T-helper 2 cell treated with Interferon-gamma antibody and Interleukin-4, amounts not matched to agents 5 μg/mL and 100 μg/mL, for 36 hours (primary cell): ENCODE results near the gene AMFR.

Experiments used
- DNase-seq: peaks from one replicate; pipeline ENCODE4 v3.0.0; 2021; ENCODE audit warnings: low spot score
- H3K27ac Mint-ChIP-seq: one replicate; pipeline ENCODE4 v1.8.0; 2021; ENCODE audit warnings: mild to moderate bottlenecking, mixed read lengths
- H3K27me3 Mint-ChIP-seq: one replicate; pipeline ENCODE4 v1.8.0; 2021; ENCODE audit warnings: low read depth, mixed read lengths
- H3K36me3 Mint-ChIP-seq: one replicate; pipeline ENCODE4 v1.8.0; 2021; ENCODE audit warnings: low read depth, mixed read lengths
- H3K4me1 Mint-ChIP-seq: one replicate; pipeline ENCODE4 v1.8.0; 2021; ENCODE audit warnings: low read depth, mixed read lengths
- H3K4me3 Mint-ChIP-seq: one replicate; pipeline ENCODE4 v1.8.0; 2022; ENCODE audit warnings: mild to moderate bottlenecking, moderate library complexity, mixed read lengths
- H3K9me3 Mint-ChIP-seq: one replicate; pipeline ENCODE4 v1.8.0; 2021; ENCODE audit warnings: mixed read lengths

Gene AMFR

DNA sequence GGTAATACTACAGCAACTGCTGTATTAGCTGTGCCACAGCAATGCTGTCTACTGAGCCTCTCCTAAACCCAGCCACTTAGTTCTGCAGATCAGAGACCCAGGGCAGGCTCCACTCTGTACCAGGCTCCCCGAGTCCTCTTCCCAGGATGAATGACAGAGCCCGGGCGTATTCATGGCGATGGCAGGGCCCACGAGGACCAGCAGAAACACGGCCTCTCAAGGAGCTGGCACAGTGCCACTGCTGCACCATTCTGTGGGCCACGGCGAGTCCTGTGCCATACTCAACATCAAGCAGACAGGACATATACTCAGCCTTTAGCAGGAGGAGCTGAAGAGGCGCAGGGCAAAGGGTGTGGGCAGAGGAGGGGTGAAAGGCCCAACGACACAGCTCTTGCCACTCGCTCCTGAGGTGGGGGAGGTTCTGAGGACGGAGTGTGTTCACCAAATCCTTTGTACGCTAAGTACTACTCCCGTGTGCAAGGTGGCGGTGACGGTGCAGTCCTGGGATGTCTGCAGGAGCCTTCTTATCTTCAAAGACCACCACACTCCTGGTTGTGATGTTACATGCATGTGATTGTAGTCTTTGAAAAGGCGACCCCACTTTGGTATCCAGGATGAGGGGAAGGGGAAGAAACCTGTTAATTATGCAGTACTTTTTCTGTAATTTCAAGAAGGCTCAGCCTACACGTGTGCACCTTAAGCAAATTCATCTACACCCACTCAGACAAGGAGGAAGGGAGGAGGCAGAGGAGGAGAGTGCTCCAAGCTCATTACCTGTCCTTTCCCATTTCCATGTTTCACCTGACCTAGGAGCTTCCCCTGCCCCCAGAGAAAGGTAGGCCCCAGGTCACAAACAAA lies 98.0 kb downstream of the AMFR start:
- no peak for DNase-seq
- H3K36me3 Mint-ChIP-seq: no peaks in the 10 kb centered on the region
- no peak overlapping the region for H3K27ac Mint-ChIP-seq
- no peaks in the 10 kb centered on the region for H3K9me3 Mint-ChIP-seq
- H3K4me3 Mint-ChIP-seq: no peak overlapping the region
- H3K4me1 Mint-ChIP-seq: no peaks in the 10 kb centered on the region
- H3K27me3 Mint-ChIP-seq: no peaks in the 10 kb centered on the region

DNA sequence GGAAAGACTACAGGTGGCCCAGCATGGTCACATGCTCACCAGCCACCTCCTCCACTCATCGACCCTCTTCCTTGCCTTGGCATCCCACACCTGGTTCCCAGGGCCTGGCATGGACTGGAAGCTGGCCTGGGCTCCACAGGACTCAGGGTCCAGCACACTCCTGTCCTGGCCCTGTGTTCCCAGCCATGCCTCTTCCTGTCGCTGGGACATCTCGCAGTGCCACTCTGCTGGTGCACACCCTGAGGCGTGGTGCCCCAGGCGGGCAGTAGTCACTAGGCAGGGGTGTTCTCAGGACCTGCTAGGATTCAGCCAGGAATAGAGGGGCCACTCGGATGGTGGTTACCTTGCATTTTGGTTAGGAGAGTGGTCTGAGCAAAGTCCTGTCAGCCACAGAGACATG lies 99.4 kb downstream of the AMFR start:
- no peaks in the 10 kb centered on the region for H3K9me3 Mint-ChIP-seq
- no peak overlapping the region for H3K27ac Mint-ChIP-seq
- H3K36me3 Mint-ChIP-seq: no peaks in the 10 kb centered on the region
- no peaks in the 10 kb centered on the region for H3K4me1 Mint-ChIP-seq
- DNase-seq: no peak
- H3K27me3 Mint-ChIP-seq: no peaks in the 10 kb centered on the region
- no peak overlapping the region for H3K4me3 Mint-ChIP-seq

DNA sequence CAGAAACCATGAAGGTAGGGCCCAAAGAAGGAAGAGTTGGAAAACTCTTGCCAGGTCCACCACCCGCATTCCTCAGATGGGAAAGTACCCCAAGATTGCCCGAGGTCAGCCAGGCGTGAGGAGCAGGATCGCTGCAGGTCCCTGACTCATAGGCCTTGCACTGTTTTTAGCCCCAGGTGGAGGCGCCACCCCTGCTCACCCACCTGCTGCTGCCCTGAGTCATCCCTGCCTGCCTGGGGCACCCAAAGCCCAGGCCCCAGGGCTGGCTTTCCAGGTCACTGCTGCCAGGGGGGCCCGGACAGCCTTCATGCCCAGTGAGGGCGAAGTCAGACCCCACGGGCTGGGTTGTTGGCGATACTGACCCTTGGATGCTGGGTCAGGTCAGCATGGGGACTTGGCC lies 100.9 kb downstream of the AMFR start:
- H3K4me1 Mint-ChIP-seq: no peaks in the 10 kb centered on the region
- H3K27ac Mint-ChIP-seq: no peak overlapping the region
- no peak overlapping the region for H3K4me3 Mint-ChIP-seq
- no peak for DNase-seq
- no peaks in the 10 kb centered on the region for H3K9me3 Mint-ChIP-seq
- no peaks in the 10 kb centered on the region for H3K27me3 Mint-ChIP-seq
- H3K36me3 Mint-ChIP-seq: no peaks in the 10 kb centered on the region

- H3K36me3 Mint-ChIP-seq: no peaks in the 10 kb centered on the region
- no peaks in the 10 kb centered on the region for H3K9me3 Mint-ChIP-seq
- no peak overlapping the region for H3K4me3 Mint-ChIP-seq
- H3K27me3 Mint-ChIP-seq: peaks cover 5% of the 10 kb centered on the region
- no peak for DNase-seq
- H3K27ac Mint-ChIP-seq: no peak overlapping the region
- H3K4me1 Mint-ChIP-seq: no peaks in the 10 kb centered on the region
Measured at GRCh38 chr16:56321571-56321970, 103.8 kb downstream of the AMFR start.

DNA sequence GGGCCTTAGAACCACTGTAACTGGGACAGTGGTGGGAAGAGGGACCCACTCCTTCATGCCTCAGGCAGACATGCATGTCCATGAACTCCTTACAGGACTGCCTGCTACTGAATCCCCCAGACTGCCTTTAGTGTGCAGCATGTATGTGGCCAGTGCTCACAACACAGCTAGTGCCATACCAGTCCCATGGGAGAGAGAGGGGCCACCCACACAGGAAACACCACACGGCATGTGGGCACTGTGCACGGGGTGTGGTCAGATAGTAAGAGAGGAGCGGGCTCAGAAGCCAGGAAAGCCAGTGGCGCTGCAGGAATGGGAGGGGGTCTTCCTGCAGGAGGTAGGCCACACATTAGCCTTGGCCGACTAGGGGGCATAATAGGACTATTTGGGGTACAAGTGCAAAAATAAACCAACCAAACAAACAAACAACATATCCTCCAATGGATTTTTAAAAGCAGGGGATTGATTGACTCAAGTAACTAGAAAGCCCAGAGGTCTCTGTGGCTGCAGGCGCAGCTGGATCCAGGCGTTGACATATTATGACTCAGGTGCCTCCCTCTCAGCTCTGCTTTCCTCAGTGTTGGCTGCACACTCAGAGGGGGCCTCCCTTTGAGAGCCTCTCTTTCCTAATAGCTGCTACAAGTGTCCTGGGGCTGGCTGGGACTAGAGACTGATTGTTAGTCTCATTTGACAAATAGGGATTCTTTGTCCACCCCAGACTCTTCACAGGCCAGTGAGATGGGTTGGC lies 104.4 kb downstream of the AMFR start:
- Mint-ChIP-seq H3K9me3 (no peaks in the 10 kb centered on the region), H3K27ac (no peak overlapping the region), H3K36me3 (no peaks in the 10 kb centered on the region), H3K4me3 (no peak overlapping the region), H3K27me3 (peaks cover 5% of the 10 kb centered on the region), H3K4me1 (no peaks in the 10 kb centered on the region)
- DNase-seq: no peak

- Mint-ChIP-seq H3K27ac (no peak overlapping the region), H3K36me3 (no peaks in the 10 kb centered on the region), H3K9me3 (no peaks in the 10 kb centered on the region), H3K4me3 (no peak overlapping the region), H3K27me3 (peaks cover 5% of the 10 kb centered on the region), H3K4me1 (no peaks in the 10 kb centered on the region)
- no peak for DNase-seq
Measured at GRCh38 chr16:56320056-56320455, 105.3 kb downstream of the AMFR start.

GRCh38 chr16:56319376-56319775 lies 106.0 kb downstream of the AMFR start:
- Mint-ChIP-seq H3K9me3 (no peaks in the 10 kb centered on the region), H3K27ac (no peak overlapping the region), H3K36me3 (no peaks in the 10 kb centered on the region), H3K27me3 (peaks cover 5% of the 10 kb centered on the region), H3K4me1 (no peaks in the 10 kb centered on the region), H3K4me3 (no peak overlapping the region)
- DNase-seq: no peak

DNA sequence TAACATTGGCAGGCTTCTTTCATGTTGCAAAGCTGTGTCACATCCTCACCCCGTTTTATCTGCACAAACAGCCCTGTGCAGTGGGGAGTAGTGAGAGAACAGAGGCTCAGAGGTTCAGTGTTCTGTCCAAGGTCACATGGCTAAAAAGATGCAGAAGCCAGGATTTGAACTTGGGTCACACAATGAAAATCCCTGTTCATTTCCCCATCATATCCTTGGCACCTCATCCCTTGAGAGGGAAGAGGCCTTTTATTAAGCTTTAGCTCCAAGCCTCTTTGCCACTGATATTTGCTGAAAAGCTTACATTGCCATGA lies 106.6 kb downstream of the AMFR start:
- H3K4me3 Mint-ChIP-seq: no peak overlapping the region
- no peaks in the 10 kb centered on the region for H3K4me1 Mint-ChIP-seq
- H3K36me3 Mint-ChIP-seq: no peaks in the 10 kb centered on the region
- no peaks in the 10 kb centered on the region for H3K9me3 Mint-ChIP-seq
- H3K27me3 Mint-ChIP-seq: peaks cover 5% of the 10 kb centered on the region
- DNase-seq: no peak
- H3K27ac Mint-ChIP-seq: no peak overlapping the region

DNA sequence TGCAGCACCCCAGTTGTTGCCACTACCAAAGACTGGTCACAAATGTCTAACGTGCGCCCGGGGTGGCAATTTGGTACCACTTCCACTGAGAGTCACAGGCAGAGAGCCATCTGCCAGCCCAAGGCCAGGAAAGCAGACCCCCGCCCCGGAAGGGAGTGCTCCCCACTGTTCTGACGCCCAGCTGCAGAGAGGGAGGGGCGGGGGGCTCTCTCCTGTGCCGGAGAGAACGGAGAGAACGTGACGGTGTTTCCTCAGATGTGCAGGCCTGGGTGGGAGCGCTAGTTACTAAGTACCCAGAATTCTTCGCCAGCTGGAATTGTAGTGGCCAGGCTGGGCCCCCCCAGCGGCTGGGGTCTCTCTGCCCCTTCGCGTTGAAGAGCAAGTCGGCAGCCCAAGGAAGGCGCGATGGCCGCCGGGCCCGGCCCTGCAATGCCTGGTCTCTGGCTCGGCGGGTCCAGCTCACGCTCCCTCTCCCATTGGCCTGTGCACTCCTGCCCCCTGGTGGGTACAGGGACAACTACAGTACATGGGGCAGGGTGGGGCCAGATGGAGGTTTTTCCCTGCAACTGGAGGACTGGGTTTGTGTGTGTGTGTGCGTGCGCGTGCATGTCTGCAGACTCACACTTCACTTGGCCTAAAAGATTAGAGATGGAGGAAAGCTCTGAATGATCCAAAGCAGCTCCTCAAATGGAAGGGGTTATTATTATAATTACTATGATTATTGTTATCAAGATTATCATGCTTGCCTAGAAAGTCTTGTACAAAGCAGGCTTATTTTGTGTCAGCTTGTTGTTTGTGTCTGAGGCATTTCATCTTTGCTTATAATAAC lies 107.1 kb downstream of the AMFR start:
- no peaks in the 10 kb centered on the region for H3K36me3 Mint-ChIP-seq
- peaks cover 5% of the 10 kb centered on the region for H3K27me3 Mint-ChIP-seq
- no peaks in the 10 kb centered on the region for H3K4me1 Mint-ChIP-seq
- no peaks in the 10 kb centered on the region for H3K9me3 Mint-ChIP-seq
- H3K4me3 Mint-ChIP-seq: peak overlapping the region; percentile 28
- DNase-seq: peak; percentile 69
- H3K27ac Mint-ChIP-seq: no peak overlapping the region

DNA sequence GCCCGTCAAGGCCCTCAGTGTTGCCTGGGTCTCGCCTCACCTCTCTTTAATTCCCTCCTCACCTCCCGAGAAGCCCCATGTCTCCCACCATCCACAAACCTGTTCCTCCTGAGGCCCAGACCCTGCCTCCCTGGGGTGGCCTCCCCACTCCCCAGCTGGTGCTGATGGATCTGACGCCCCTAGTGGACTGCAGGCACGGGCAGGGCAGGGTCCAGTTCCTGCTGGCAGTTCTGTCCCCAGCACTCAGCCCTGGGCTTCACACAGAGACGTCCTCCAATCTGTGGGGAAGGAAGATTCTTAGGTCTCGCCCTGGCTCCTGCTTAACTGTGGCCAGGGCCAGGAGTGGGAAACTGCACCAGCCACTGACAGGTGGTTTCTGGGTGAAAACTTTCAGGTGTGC lies 108.8 kb downstream of the AMFR start:
- DNase-seq: no peak
- Mint-ChIP-seq H3K36me3 (no peaks in the 10 kb centered on the region), H3K4me1 (no peaks in the 10 kb centered on the region), H3K27me3 (peaks cover 5% of the 10 kb centered on the region), H3K9me3 (no peaks in the 10 kb centered on the region), H3K27ac (no peak overlapping the region), H3K4me3 (no peak overlapping the region)

DNA sequence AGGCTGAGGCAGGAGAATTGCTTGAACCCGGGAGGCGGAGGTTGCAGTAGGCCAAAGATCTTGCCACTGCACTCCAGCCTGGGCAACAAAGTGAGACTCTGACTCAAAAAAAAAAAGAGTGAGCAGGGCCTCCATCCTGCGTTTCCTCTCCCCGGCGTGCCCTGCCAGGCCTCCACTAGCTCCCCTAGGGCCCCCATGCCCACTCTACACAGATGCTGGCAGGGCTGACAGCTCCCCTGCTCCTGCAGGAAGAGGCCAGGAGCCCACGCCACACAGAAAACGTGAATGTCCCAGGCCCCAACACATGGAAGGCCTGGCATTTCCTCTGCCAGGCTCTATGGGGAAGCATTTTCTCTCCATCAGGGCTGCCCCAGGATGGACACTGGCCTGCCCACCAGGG lies 109.4 kb downstream of the AMFR start:
- no peak for DNase-seq
- Mint-ChIP-seq H3K27ac (no peak overlapping the region), H3K9me3 (no peaks in the 10 kb centered on the region), H3K4me3 (no peak overlapping the region), H3K4me1 (no peaks in the 10 kb centered on the region), H3K27me3 (peaks cover 5% of the 10 kb centered on the region), H3K36me3 (no peaks in the 10 kb centered on the region)

GRCh38 chr16:56314244-56314850 lies 111.0 kb downstream of the AMFR start:
- Mint-ChIP-seq H3K36me3 (no peaks in the 10 kb centered on the region), H3K4me1 (no peaks in the 10 kb centered on the region), H3K9me3 (no peaks in the 10 kb centered on the region), H3K27me3 (peaks cover 5% of the 10 kb centered on the region), H3K27ac (no peak overlapping the region), H3K4me3 (no peak overlapping the region)
- DNase-seq: no peak

- DNase-seq: no peak
- Mint-ChIP-seq H3K9me3 (no peaks in the 10 kb centered on the region), H3K4me1 (no peaks in the 10 kb centered on the region), H3K36me3 (no peaks in the 10 kb centered on the region), H3K4me3 (no peak overlapping the region), H3K27me3 (peaks cover 3% of the 10 kb centered on the region), H3K27ac (no peak overlapping the region)
Measured at GRCh38 chr16:56312556-56312955, 112.8 kb downstream of the AMFR start.

- Mint-ChIP-seq H3K27me3 (no peaks in the 10 kb centered on the region), H3K4me1 (no peaks in the 10 kb centered on the region), H3K36me3 (no peaks in the 10 kb centered on the region), H3K27ac (no peak overlapping the region), H3K9me3 (no peaks in the 10 kb centered on the region), H3K4me3 (no peak overlapping the region)
- DNase-seq: no peak
Measured at GRCh38 chr16:56312028-56312300, 113.4 kb downstream of the AMFR start.
